ENCODE results near the gene CALM3. TPM values are rescaled to one million over a fixed set of nuclear protein-coding genes. Genes with fewer than 3 reads are reported as not detected.

Gene CALM3
- total RNA-seq, 1 donor from 2014 or later = 335 TPM

GRCh38 chr19:46659151-46660007 lies 58.2 kb downstream of the CALM3 start:
- H3K27me3 Mint-ChIP-seq = peaks cover 33% of the 10 kb centered on the region
- peak overlapping the region; percentile 57 for H3K27ac Mint-ChIP-seq
- no peaks in the 10 kb centered on the region for H3K9me3 Mint-ChIP-seq
- peaks cover 4% of the 10 kb centered on the region for H3K36me3 Mint-ChIP-seq
- peak; percentile 82 for DNase-seq (ENCODE audit: extremely low spot score, unreplicated experiment)
- H3K4me3 Mint-ChIP-seq = peak overlapping the region; percentile 95
- TF ChIP-seq CTCF (conservative IDR thresholded peaks at IDR 0.05) = no peak
- H3K4me1 Mint-ChIP-seq (ENCODE audit: unreplicated experiment) = peaks cover 28% of the 10 kb centered on the region

GRCh38 chr19:46660008-46660517 lies 58.9 kb downstream of the CALM3 start:
- Mint-ChIP-seq H3K9me3 (no peaks in the 10 kb centered on the region), H3K27ac (peak overlapping the region; percentile 57), H3K36me3 (peaks cover 4% of the 10 kb centered on the region), H3K27me3 (peaks cover 30% of the 10 kb centered on the region), H3K4me3 (peak overlapping the region; percentile 95), H3K4me1 (ENCODE audit: unreplicated experiment) (peaks cover 21% of the 10 kb centered on the region)
- TF ChIP-seq CTCF (conservative IDR thresholded peaks at IDR 0.05) = no peak
- DNase-seq (ENCODE audit: extremely low spot score, unreplicated experiment) = no peak

Other genes with a start within 250 kb of the CALM3 start
- gene CCDC8, start 187.8 kb upstream of the CALM3 start, total RNA-seq (ENCODE audit: low replicate concordance) = 22.1 and 29.3 TPM in 2 replicates
- 0.10 and 2.0 TPM in 2 replicates for gene PNMA8C, start 172.4 kb upstream of the CALM3 start, total RNA-seq (ENCODE audit: low replicate concordance)
- gene PNMA8A, start 129.8 kb upstream of the CALM3 start, total RNA-seq (ENCODE audit: low replicate concordance) = 6.7 and 21.9 TPM in 2 replicates
- gene PNMA8B, start 105.5 kb upstream of the CALM3 start, total RNA-seq (ENCODE audit: low replicate concordance) = 0.17 and 2.4 TPM in 2 replicates
- 0.46 TPM in 1 of 2 replicates, not detected in the other for gene PTGIR, start 23.8 kb downstream of the CALM3 start, total RNA-seq (ENCODE audit: low replicate concordance)
- gene GNG8, start 34.9 kb downstream of the CALM3 start, total RNA-seq (ENCODE audit: low replicate concordance) = 2.4 TPM in 1 of 2 replicates, not detected in the other
- 1.3 and 24.5 TPM in 2 replicates for gene DACT3, start 59.9 kb downstream of the CALM3 start, total RNA-seq (ENCODE audit: low replicate concordance)
- gene PRKD2, start 115.8 kb downstream of the CALM3 start, total RNA-seq (ENCODE audit: low replicate concordance) = 56.8 and 70.8 TPM in 2 replicates
- gene FKRP, start 144.7 kb downstream of the CALM3 start, total RNA-seq (ENCODE audit: low replicate concordance) = 24.2 and 38.4 TPM in 2 replicates
- 83.4 and 105 TPM in 2 replicates for gene STRN4, start 145.1 kb downstream of the CALM3 start, total RNA-seq (ENCODE audit: low replicate concordance)
- gene SLC1A5, start 187.3 kb downstream of the CALM3 start, total RNA-seq (ENCODE audit: low replicate concordance) = 91.4 and 137 TPM in 2 replicates
- gene AP2S1, start 249.5 kb downstream of the CALM3 start, total RNA-seq (ENCODE audit: low replicate concordance) = 128 and 135 TPM in 2 replicates

Data from type B pancreatic cell (in vitro differentiated cells).